K562 (cell line): ENCODE measurements around the gene TRMT1. TPM values are rescaled to one million over a fixed set of nuclear protein-coding genes. Genes with fewer than 3 reads are reported as not detected.

ENCODE experiments used
- ATAC-seq: fragments of 200-7000 bp; cut with Tn5 transposase; 3 replicates; pipeline ENCODE4 v1.9.1; 2020; ENCODE audit warnings: moderate library complexity
- BruUV-seq: library from RNA; stranded (reverse); fragments of 400-500 nt; replicated peaks from 2 replicates; lab custom pipeline; 2021; lab: Mats Ljungman, UMichigan
- CTCF ChIA-PET: fragments of 300-600 bp; formaldehyde crosslinking; extraction: SDS; loops from one replicate; lab custom pipeline; 2021; ENCODE audit warnings: low intra/inter-chr PET ratio; lab: Yijun Ruan, JAX
- POLR2A ChIA-PET: fragments of 300-600, 350-650 bp; sonication (Branson Sonifier 250); formaldehyde crosslinking; extraction: SDS; loops from one replicate; lab custom pipeline; 2021; ENCODE audit warnings: antibody characterized with exemption, inconsistent platforms; lab: Yijun Ruan, JAX
- DNase-seq, 4 experiments: peaks; one replicate each; pipeline versions ENCODE4 v3.0.0 to v3.0.0-alpha.2; 2011 to 2018; ENCODE audit warnings: low spot score in 3 of 4, mixed read lengths in 3 of 4; ENCODE audit errors: extremely low read depth in 1 of 4
- FAIRE-seq: peaks from 2 replicates; lab custom pipeline; 2011; peaks lifted over from hg19 to GRCh38; lab: Jason Lieb, UNC
- H2AFZ ChIP-seq: 2 replicates; pipeline ENCODE4 v1.6.0; 2011; ENCODE audit warnings: low read depth, low read length, control low read depth, inconsistent platforms
- H3K27ac ChIP-seq: fragments of 200-600 bp; 3 replicates; pipeline ENCODE4 v1.8.0; 2011; ENCODE audit warnings: low read depth, mild to moderate bottlenecking, control low read depth, inconsistent platforms, low read length, moderate library complexity, mixed read lengths; ENCODE audit errors: extremely low read depth
- H3K27me3 ChIP-seq, 2 experiments: fragments of 300-600 bp in 1 of 2; 2 replicates in 1 of 2; 3 replicates in 1 of 2; pipeline versions ENCODE4 v1.6.0 to v1.8.0; 2011; ENCODE audit warnings: inconsistent platforms in 2 of 2, low read length in 2 of 2, mild to moderate bottlenecking in 1 of 2, mixed read lengths in 1 of 2, moderate library complexity in 1 of 2; ENCODE audit not compliant: control insufficient read depth in 2 of 2, insufficient read depth in 2 of 2
- H3K36me3 ChIP-seq: fragments of 300-600 bp; 3 replicates; pipeline ENCODE4 v1.8.0; 2011; ENCODE audit warnings: mild to moderate bottlenecking, low read length, inconsistent platforms; ENCODE audit not compliant: control insufficient read depth, insufficient read depth
- H3K4me1 ChIP-seq, 2 experiments: fragments of 200-600 bp in 1 of 2; replicated peaks in 1 of 2; 2 replicates in 1 of 2; 3 replicates in 1 of 2; pipeline versions ENCODE4 v1.5.1 to v1.8.0; 2011; ENCODE audit warnings: inconsistent platforms in 2 of 2, low read length in 2 of 2, mild to moderate bottlenecking in 1 of 2, mixed read lengths in 1 of 2, moderate library complexity in 1 of 2; ENCODE audit not compliant: control insufficient read depth in 2 of 2, insufficient read depth in 2 of 2
- H3K4me2 ChIP-seq: 2 replicates; pipeline ENCODE4 v1.6.1; 2011; ENCODE audit warnings: low read length, control low read depth, inconsistent platforms, mixed read lengths; ENCODE audit not compliant: insufficient read depth
- H3K4me3 ChIP-seq: fragments of 200-600 bp; sonication (generic), shearing (Covaris generic); 2 replicates; pipeline ENCODE4 v1.5.1; 2016; ENCODE audit warnings: control low read depth, inconsistent platforms
- H3K79me2 ChIP-seq: fragments of 200-600 bp; 3 replicates; pipeline ENCODE4 v1.8.0; 2011; ENCODE audit warnings: low read length, inconsistent platforms; ENCODE audit not compliant: control insufficient read depth, insufficient read depth
- H3K9ac ChIP-seq, 2 experiments: 2 replicates each; pipeline versions ENCODE4 v1.6.0 to v1.6.1; 2011; ENCODE audit warnings: low read depth in 2 of 2, low read length in 2 of 2, control low read depth in 1 of 2, inconsistent platforms in 1 of 2, mild to moderate bottlenecking in 1 of 2, mixed read lengths in 1 of 2; ENCODE audit not compliant: insufficient read depth in 1 of 2
- H3K9me1 ChIP-seq: one replicate; pipeline ENCODE4 v1.6.0; 2011; ENCODE audit warnings: inconsistent platforms, mild to moderate bottlenecking, low read length, moderate library complexity; ENCODE audit not compliant: control insufficient read depth, insufficient read depth
- H3K9me3 ChIP-seq: replicated peaks from 2 replicates; pipeline ENCODE4 v1.5.1; 2011; ENCODE audit warnings: low read depth, low read length, inconsistent platforms; ENCODE audit not compliant: control insufficient read depth, insufficient read depth
- H4K20me1 ChIP-seq: replicated peaks from 2 replicates; pipeline ENCODE4 v1.6.1; 2011; ENCODE audit warnings: low read length, inconsistent platforms, mixed read lengths; ENCODE audit not compliant: control insufficient read depth, insufficient read depth
- CHD7 ChIP-seq: fragments of 200-600 bp; sonication (generic); IDR thresholded peaks from one replicate; pipeline ENCODE4 v1.6.1; 2012; ENCODE audit warnings: mild to moderate bottlenecking, low read depth, low read length, inconsistent platforms
- FOXP1 ChIP-seq: sonication (generic); formaldehyde crosslinking; IDR thresholded peaks from 2 replicates; pipeline ENCODE4 v1.8.0; 2022; ENCODE audit warnings: mild to moderate bottlenecking, missing genetic modification reagents
- FOXP4 ChIP-seq: sonication (generic); formaldehyde crosslinking; IDR thresholded peaks from 2 replicates; pipeline ENCODE4 v1.8.0; 2022; ENCODE audit warnings: mild to moderate bottlenecking, missing genetic modification reagents, borderline replicate concordance
- MXI1 ChIP-seq: IDR thresholded peaks from 2 replicates; pipeline ENCODE4 v1.6.1; 2011; ENCODE audit warnings: low read depth, mild to moderate bottlenecking, improper control_type of control experiment, low read length
- MYC ChIP-seq, 2 experiments: fragments of 250-450 bp in 1 of 2; sonication (Bioruptor Pico) in 1 of 2; IDR thresholded peaks; 2 replicates each; pipeline versions ENCODE4 v1.5.1 to v1.6.1; 2012 to 2021; ENCODE audit warnings: low read depth in 2 of 2, borderline replicate concordance in 1 of 2, improper control_type of control experiment in 1 of 2, low read length in 1 of 2, mild to moderate bottlenecking in 1 of 2, moderate library complexity in 1 of 2
- RCOR1 ChIP-seq, 2 experiments: IDR thresholded peaks; 2 replicates each; pipeline ENCODE4 v1.6.1; 2012; ENCODE audit warnings: low read depth in 2 of 2, low read length in 2 of 2, borderline replicate concordance in 1 of 2, improper control_type of control experiment in 1 of 2
- ZNF133 ChIP-seq: fragments of 250-450 bp; sonication (Bioruptor Pico); IDR thresholded peaks from 2 replicates; pipeline ENCODE4 v1.4.0; 2020; ENCODE audit warnings: mild to moderate bottlenecking
- WGBS: fragments of 100-300 bp; shearing (Covaris generic); methylation state at CpG from one replicate; pipeline ENCODE4 v1.1.6; 2016; ENCODE audit warnings: low coverage, mixed read lengths; ENCODE audit not compliant: insufficient coverage; ENCODE audit errors: missing lambda C conversion rate; 5-methylcytosine and 5-hydroxymethylcytosine counted together
- in situ Hi-C: fragments of 300-500 bp; cut with MboI; formaldehyde crosslinking; loops from 4 replicates; pipeline ENCODE4 v1.15.0; 2018; ENCODE audit warnings: inconsistent platforms, mixed read lengths
- intact Hi-C: fragments of 100-400 bp; cut with micrococcal nuclease; formaldehyde crosslinking; loops from 2 replicates; pipeline ENCODE4 v1.14.2; 2022
- polyA plus RNA-seq, 8 experiments: library from polyadenylated mRNA; depleted of rRNA in 4 of 8; stranded (reverse) in 5 of 8; unstranded in 3 of 8; fragments of >200 nt; fragmentation: Nextera tagmentation in 2 of 8; fragmentation: Illumina TruSeq in 1 of 8; extraction: Ambion mirVana in 2 of 8; extraction: Trizol in 1 of 8; gene quantifications; 2 replicates each; pipeline versions ENCODE4 v1.2.1 to v1.2.3, GENCODE V29; 2011 to 2014; ENCODE audit warnings: inconsistent platforms in 1 of 8, missing spikeins in 1 of 8
- total RNA-seq, 7 experiments: library from RNA; depleted of rRNA in 6 of 7; stranded (reverse); fragments of >200 nt in 6 of 7; fragmentation: Illumina TruSeq in 2 of 7; extraction: Trizol in 2 of 7; gene quantifications; 2 replicates each; pipeline versions ENCODE4 v1.2.1 to v1.2.3, GENCODE V29; 2011 to 2021; ENCODE audit warnings: low replicate concordance in 1 of 7

The TRMT1 gene
- total and polyA plus RNA-seq, 9 of the 15 experiments (the other 6 are each of a cell fraction or from before 2014, with no cell fraction given) = 5.8 to 158 (median 54.3) TPM

- intact Hi-C loops = loop anchor here (2.0 kb wide), 1 partner anchor 14 kb away; the partner anchor contains the start of gene LYL1
- WGBS = 2% methylated on average over 20 of the region's 20 CpGs
- Histone ChIP-seq H3K4me1 (peaks cover 21 to 49% of the 10 kb centered on the region in 2 experiments; a peak in 4 of 5 replicates), H4K20me1 (peaks cover 31% of the 10 kb centered on the region), H3K4me3 (peak overlapping the region; percentile 90), H3K27ac (peak overlapping the region; percentile 77), H3K9me1 (peaks cover 12% of the 10 kb centered on the region), H3K9me3 (no peaks in the 10 kb centered on the region), H3K27me3 (no peaks in the 10 kb centered on the region), H2AFZ (peak overlapping the region; percentile 69), H3K36me3 (peaks cover 64% of the 10 kb centered on the region), H3K9ac (peak overlapping the region; percentile 87 to 97), H3K79me2 (peaks cover 75% of the 10 kb centered on the region), H3K4me2 (peak overlapping the region; percentile 96)
- DNase-seq = no peak
- POLR2A ChIA-PET = interaction anchor here (0.5 to 4.9 kb wide), 13 partner anchors 8 to 785 kb away, joined by 3 to 31 read pairs (median 4); partner anchors contain the start of genes IER2, RNASEH2A and STX10
- no TSS peak for BruUV-seq
- in situ Hi-C loops = no loop called here
- peak; percentile 10 for ATAC-seq
- peak; percentile 63 for FAIRE-seq
- CTCF ChIA-PET = no interaction called here
- TF ChIP-seq FOXP4 (CRISPR knock-in tag) (no peak), MXI1 (no peak), CHD7 (no peak), FOXP1 (no peak), ZNF133 (CRISPR knock-in tag) (no peak), MYC (IDR thresholded peaks at IDR 0.05; ENCODE audit: low read depth, low read length) (no peak), MYC (CRISPR knock-in tag; IDR thresholded peaks at IDR 0.05; ENCODE audit: borderline replicate concordance, low read depth) (no peak), RCOR1 (IDR thresholded peaks at IDR 0.05; ENCODE audit: borderline replicate concordance in 1 of 2, low read depth in 2 of 2, low read length in 2 of 2) (no peak)
Observed at GRCh38 chr19:13117176-13117771, 734 bp upstream of the TRMT1 start.
